Activated CD4-positive, CD25-positive, alpha-beta regulatory T cell (primary cell): ENCODE results near the gene CTDSP2.

Source experiments
- DNase-seq, 4 experiments: peaks; one replicate each; lab custom pipeline; 2025; lab: John Stamatoyannopoulos, UW

CTDSP2 gene

DNA sequence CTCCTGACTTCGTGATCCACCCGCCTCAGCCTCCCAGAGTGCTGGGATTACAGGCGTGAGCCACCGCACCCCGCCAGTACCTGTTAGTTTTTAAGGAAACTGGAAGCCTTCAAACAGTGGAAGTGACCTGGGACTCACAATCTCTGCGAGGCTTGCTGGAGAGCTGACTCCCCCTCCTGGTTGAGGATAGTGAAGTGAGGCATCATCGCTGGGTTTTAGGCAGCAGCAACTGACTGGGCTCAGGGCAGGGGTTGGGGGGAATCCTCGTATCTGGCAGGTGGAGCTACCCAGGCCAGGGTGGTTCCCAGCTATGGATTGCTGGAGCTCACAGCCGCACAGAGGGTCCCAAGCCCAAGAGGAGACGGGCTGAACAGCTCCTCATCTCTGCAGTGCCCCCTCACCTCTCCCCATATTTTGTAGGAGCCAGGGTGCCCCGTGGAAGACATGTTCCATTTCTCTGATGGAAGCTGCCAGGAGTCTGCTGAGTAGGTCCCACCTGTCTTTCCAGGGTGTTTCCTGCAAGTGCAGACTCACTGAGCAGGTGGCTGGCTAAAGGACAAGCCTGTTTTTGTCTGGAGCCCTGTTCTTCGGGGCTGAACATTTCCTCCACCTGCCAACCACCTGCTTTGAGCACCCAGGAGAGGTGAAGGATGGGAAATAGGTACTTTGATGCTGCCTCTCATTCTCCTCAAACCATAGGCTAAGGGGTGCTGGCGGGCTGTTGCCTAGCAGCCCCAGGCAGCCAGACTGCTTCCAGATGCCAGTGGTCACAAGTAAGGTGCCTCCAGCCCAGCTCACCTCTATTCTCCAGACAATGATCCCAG lies 31.1 kb downstream of the CTDSP2 start:
- no peak for DNase-seq

DNA sequence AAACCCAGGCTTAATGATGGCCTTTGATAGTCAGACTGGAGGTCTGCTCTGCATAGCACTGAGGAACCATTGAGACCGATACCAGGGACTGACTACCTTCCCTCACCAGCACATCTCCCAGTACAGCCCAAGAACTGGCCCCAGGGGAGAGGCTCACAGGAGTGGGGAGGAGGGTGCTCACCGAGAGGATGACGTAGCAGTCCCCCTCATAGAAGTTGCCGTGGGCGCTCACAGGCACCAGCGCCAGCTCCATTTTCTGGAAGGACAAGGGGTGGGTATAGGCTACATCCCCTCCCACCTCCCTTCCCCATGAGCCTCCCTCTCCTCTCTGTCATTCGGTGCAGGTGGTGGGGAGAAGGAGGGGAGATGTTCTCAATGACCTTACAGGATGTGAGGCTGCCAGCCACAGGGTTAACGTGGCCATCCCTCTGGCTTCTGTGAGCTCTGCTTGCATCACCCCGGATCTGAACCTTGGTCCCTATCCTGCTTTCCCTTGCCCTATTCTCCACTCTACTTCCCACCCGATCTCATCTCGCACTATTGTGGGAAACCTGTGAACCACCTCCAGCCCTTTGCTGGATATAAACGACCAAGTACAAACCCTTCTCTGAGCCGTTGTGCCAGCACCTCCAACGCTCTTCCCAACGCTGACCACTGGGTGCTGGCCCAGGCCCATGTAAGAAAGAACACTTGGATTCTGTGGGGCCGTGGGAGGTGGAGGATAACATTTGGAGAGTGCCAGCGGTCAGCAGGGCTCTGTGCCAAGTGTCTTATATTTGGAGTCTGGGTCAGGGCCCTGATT lies 32.4 kb downstream of the CTDSP2 start:
- DNase-seq, result no peak

- no peak for DNase-seq
These were observed 33.2 kb downstream of the CTDSP2 start for GRCh38 chr12:57813111-57813970.

GRCh38 chr12:57811028-57811755 lies 35.3 kb downstream of the CTDSP2 start:
- DNase-seq, result no peak

DNA sequence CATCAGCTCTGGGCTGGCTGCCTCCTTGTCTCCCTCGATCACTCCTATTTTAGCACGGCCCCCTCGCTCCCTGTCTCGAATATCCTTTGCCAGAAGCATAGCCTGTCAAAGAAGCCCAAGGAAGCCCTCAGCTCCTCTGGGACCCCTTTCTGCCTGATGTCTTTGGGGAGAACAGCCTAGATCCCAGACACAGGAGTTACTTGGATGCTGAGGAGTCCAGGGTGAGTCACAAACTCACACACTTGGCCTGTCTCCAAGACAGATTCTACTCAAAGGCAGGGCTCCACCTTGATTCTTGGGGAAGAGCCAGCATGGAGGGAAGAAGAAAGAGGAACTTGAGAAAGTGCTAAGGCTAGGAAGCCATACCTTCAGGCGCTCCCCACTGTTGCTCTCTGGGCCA lies 36.1 kb downstream of the CTDSP2 start:
- DNase-seq, result no peak

- DNase-seq, result no peak
These were observed 37.1 kb downstream of the CTDSP2 start for GRCh38 chr12:57809425-57809824.

DNA sequence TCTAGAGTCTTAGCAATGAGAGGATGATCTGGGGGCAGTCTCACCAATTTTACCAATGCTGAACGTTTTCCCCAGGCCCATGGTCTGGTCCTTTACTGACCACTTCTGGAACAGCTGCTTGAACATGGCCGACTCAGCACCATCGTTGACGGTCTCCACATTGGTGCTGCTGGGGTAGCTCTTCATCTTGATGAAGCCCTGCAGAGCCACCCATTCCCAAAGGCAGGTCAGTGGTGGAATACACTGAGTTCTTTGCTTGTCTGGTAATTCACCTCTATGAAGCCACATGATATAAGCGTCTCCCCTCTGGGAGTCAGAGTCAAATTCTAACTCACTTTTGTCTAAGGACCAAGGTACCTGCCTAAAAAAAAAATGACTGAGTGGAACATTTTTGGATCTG lies 38.2 kb downstream of the CTDSP2 start:
- no peak for DNase-seq

DNA sequence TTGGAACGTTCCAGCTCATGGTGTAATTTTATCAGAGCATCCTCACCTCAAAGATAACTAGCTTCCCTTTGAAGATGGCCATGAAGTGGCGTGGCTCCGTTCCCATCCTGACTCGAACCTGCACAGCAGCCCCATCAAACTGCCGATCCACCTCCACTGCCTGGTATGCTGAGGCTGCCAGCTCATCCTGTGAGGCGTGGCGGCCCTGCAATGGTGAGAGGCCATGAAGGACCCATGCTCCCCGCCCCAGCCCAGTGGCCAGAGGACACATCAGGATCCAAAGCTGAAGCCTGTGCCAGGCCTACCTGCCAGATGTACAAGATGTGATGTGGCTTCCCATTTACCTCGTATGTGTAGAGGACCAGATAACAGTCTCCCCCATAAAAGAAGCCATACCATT lies 39.2 kb downstream of the CTDSP2 start:
- no peak for DNase-seq

DNA sequence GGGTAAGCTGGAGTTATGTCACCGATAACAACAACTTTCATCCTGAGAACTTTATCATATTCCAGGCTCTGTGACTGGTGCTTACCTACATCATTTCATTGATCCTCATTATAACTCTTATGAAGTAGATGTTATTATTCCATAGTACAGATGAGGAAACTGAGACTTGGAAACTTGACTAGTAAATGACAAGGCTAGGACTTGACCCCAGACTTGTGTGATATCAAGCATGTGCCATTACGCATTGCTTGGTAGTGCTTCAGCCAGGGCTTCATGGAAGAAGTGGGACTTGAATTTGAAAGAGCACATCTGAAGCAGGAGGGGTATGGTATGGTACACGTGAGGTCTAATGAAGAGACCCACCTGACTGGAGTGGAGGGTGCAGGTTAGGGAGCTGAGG lies 39.9 kb downstream of the CTDSP2 start:
- DNase-seq, result no peak

GRCh38 chr12:57803319-57803893 lies 43.1 kb downstream of the CTDSP2 start:
- DNase-seq, result no peak

DNA sequence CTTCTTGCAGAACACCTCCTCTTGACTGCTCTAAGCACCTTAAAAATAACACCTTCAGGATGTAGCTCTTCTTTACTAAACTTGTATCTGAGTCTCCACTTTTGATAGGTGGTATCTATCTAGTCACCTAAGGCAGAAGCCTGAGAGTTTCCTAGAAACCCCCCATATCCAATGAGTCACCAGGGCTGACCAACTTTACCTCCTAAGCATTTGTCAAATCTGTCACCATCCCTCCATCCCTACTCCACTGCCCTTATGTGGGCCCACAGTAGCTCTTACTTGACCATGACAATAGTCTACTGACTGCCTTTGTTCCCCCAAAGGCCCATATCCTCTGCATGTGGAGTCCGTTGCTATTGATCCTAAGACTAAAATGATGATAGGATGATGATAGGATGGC lies 43.9 kb downstream of the CTDSP2 start:
- no peak for DNase-seq

GRCh38 chr12:57800965-57801364 lies 45.6 kb downstream of the CTDSP2 start:
- no peak for DNase-seq

GRCh38 chr12:57797933-57798332 lies 48.6 kb downstream of the CTDSP2 start:
- DNase-seq, result no peak

GRCh38 chr12:57796996-57797395 lies 49.5 kb downstream of the CTDSP2 start:
- no peak for DNase-seq

- DNase-seq, result no peak
These were observed 51.2 kb downstream of the CTDSP2 start for GRCh38 chr12:57795354-57795753.

GRCh38 chr12:57793920-57794319 lies 52.6 kb downstream of the CTDSP2 start:
- DNase-seq, result no peak

- no peak for DNase-seq
These were observed 62.7 kb downstream of the CTDSP2 start for GRCh38 chr12:57783861-57784260.

GRCh38 chr12:57783466-57783801 lies 63.1 kb downstream of the CTDSP2 start:
- DNase-seq, result no peak

- peak; percentile 90 to 98 (median 94) for DNase-seq
These were observed 63.7 kb downstream of the CTDSP2 start, which contains the start of gene TSFM for GRCh38 chr12:57782608-57783465. Gene TSFM, plus strand, starts transcription at chr12:57782787. Its CDS starts 15 bp downstream, at chr12:57782802.

- no peak for DNase-seq
These were observed 64.3 kb downstream of the CTDSP2 start for GRCh38 chr12:57782243-57782607.
